ENCODE measurements around the gene OSTN.

OSTN gene

DNA sequence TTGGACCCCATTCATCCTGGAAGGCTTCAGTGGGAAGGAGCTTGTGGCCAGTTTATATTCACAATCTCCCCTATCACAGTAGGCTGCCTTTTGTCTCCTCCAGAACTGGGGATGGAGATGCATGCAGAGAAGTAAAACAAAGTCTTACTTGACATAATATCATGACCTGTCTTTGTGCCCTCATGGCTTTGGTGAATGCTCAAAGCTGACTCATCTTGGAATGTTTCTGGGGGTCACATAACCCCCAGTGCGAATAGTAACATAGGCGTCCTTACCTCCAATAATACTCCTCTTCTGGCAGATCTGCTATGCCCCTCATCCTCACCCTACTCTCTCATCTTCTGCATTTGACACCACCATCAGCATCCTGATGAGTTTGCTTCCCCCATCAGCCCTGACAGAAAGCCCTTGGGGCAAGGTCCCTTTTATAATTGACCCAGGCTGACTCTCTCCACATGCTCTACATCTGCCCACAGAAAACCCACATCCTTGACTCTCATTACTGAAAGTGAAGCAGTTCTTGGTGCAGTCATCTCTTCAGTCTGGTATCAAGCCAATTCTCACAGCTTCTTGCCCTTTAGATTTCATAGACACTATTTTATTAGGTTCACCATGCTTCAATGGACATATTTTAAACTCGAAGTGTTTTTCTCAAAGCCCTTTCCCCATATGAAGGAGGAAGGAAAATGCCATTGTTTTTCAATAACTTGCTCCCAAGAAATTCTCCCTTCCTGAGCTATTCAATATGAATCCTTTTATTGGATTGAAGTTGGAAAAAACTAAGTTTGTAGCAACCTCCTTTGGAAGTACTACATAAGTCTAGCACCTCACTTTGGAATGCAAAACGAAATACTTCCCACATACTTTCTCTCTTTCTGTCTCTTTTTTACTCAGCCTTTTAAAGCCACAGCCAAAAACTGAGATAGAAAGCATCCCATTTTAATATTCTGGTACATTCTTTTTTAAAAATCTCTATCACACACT is 36.6 kb downstream of the OSTN start:
- no peak for DNase-seq (ENCODE audit: low spot score)

DNA sequence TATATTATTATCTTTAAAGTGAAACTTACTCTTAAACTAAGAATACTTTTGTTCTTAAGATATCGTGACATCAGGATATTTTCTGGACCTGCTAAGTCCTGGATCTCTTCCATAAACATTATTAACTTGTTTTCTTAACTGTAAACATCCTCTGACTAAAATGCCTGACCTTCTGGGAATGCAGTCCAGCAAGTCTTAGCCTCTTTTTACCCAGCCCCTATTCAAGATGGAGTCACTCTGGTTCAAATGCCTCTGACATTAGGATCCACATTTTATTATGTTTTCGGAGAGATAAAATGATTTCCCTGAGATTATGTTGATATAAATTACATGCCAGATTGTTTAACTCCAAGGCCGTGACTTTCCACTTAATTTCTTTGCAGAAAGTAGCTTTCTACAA is 37.6 kb downstream of the OSTN start:
- no peak for DNase-seq (ENCODE audit: low spot score)

DNA sequence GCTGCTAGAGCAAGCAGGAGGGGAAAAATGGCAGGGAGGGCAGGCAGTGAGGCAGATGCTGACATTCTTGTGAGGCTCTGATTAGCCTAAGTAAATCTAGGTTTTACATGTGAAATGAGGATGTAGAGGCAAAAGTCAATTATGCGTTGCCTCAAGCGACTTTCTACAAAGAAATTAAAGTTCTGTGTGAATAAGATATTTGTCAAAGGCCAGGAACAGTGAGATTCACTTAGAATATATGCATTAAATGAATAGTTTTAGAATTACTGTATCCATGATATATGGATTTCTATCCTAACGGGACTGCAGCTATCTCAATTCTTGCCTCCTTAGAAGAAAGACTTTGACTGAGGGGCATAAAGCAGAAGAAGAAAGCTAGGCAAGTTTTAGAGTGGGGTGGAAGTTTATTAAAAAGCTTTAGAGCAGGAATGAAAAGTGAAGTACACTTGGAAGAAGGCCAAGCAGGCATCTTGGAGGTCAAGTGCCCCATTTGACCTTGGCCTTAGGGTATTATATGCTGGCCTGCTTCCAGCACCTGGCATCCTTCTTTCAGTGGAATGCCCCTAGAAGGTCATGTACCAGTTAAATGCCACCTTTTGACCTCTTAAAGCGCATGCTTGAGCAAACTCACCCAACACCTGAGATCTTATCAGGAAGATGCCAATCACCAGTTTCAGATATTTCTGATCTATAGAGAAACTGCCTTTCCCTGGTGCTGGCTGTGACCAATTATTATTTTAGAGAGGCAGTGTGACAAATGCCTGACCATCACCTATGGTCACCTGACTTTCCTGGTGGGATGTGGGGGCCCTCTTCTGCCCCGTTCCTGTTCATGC is 38.2 kb downstream of the OSTN start:
- DNase-seq (ENCODE audit: low spot score): no peak

DNA sequence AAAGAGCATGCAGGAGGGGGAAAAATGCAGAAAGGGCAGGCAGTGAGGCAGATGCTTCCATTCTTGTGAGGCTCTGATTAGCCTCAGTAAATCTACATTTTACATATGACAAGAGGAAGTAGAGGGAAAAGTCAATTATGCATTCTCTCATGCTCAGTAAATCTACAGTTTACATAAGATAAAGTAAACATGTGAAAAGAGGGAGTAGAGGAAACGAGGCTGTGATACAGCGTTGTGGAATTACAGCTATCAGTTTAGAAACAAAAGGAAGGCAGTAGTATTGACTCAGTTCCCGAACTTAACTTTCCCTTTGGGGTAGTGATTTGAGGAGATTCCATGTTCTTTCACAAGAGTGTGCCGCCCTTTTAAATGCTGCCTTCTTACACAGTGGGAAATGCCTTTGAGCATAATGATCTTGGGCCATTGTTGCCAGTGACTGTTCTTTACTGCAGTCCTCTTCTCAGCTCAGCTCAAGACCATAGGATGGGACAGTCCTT is 39.3 kb downstream of the OSTN start:
- no peak for DNase-seq (ENCODE audit: low spot score)

DNA sequence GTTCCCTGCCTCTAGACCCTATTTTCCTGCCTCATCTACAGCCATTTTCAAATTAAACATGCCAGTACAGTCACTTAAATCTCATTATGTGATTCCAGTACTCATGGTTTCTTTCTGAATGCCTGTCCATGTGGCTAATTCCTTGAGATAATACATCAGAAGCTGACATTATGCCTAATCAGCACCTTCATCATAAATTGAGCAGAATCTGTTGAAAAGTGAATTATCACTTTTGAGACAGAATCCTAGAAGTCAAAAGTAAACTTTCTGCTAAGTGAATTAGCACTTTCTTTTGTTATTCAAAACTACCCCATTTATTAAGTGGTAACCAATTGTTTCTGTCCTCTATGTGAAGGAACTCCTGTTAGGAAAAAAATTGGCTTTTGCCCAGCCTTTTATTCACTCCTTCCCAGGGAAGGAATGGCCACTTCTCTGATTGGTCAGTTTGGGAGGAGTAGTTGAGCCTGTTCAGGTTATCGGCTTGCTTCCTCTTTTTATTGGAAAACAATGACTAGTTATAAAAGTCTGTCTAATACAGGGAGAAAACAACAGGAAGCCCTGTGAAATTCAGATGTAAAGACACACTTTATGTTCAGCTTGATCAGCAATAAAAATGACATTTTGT is 40.5 kb downstream of the OSTN start:
- DNase-seq (ENCODE audit: low spot score): no peak

DNA sequence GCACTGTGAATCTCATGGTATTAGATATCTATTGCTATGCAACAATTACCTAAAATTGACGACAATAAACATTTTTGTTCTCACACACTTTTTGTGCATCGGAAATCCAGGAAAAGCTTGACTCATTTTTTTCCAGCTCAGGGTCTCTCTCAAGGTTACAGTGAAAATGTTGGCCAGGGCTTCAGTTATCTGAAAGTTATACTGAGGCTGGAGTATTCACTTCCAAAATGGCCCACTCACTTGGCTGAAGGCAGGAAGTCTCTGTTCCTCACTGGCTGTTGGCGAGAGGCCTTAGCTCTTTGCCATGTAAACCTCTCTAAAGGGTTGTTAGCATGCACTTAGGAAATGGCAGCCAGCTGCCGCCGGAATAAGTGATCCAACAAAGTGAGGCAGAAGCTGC is 41.4 kb downstream of the OSTN start:
- no peak for DNase-seq (ENCODE audit: low spot score)

DNA sequence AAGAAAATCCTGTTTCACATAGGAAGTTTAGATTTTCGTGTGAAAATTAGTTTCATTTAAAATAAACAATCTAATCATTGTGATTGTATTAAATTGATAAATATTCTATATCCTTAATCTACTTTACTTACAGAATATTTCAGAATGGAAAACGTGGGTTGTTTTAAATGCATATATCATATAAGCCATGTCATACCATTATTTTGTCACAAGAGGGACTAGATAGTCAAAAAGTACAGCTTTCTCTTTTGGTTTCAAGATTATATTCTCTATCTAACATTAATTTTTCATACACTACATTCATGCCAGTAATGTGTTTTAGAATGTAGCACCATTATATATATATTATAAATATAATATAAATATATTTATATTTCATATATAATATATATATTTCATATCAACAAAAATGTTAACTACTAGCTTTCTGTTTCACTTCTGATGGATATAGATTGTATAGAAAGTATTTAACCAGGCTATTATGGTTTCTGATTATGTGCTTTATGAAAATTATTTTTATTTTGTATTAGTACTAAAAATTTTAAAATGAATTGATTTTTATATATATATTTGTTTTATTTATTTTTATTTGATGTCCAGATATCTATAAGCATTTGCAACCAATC is 45.3 kb downstream of the OSTN start:
- DNase-seq (ENCODE audit: low spot score): no peak

DNA sequence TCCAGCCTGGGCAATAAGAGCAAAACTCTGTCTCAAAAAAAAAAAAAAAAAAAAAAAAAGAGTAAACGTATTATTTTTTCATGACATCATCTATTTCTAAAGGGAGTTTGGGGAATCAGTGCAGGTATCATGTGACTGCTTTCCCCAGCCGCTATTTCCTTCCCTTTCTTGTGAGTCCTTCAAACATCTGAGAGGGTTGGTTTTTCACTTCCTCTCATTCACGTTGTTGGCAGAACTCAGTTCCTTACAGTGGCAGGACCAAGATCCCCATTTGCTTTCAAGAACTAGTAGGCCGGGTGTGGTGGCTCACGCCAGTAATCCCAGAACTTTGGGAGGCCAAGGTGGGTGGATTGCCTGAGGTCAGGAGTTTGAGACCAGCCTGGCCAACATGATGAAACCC is 47.0 kb downstream of the OSTN start:
- peak; percentile 78 for DNase-seq (ENCODE audit: low spot score)

DNA sequence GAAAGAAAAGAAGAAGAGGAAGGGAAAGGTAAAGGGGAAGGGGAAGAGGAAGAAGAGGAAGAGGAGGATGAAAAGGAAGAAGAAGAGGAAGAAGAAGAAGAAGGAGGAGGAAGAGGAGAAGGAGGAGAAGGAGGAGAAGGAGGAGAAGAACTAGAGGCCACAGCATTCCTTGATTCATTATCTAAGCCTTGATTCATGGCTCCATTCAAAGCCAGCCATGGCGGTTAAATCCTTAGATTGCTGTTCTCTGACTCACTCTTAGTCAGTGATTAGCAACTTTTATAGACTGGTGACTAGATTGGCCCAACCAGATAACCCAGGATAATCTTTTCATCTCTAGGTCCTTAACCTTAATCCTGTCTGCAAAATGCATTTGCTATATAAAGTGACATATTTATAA is 47.6 kb downstream of the OSTN start:
- no peak for DNase-seq (ENCODE audit: low spot score)

DNA sequence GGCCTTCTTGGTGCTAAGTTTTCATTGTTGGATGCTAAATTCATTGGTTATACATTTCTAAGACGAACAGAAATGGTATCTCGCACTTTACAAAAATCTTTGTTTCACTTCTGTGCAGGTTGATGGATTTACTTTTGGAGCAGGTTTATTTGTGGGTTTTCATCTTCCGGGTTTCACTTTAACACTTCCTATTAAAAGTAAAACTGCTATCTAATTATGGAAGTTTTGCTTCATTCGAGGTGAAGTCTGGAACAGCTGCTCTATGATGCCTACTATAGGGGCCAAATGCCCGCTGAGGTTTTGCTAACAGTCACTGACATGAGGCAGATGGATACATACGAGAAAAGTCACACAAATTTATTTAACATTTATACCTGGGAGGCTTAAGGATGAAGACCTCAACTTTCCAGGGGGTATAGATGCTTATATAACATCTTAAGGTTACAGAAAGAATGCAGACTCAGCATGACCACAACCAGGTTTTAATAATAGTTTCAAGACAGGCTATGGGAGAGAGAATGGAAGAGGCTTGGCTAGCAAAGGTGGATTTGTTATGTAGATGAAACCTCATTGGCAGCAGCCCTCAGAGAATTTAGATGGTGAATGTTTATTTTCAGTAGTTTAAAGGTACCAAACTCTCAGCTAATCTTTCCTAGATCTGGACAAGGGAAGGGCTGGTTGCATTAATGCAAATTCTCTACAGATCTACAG is 54.2 kb downstream of the OSTN start:
- peak; percentile 31 for DNase-seq (ENCODE audit: low spot score)

DNA sequence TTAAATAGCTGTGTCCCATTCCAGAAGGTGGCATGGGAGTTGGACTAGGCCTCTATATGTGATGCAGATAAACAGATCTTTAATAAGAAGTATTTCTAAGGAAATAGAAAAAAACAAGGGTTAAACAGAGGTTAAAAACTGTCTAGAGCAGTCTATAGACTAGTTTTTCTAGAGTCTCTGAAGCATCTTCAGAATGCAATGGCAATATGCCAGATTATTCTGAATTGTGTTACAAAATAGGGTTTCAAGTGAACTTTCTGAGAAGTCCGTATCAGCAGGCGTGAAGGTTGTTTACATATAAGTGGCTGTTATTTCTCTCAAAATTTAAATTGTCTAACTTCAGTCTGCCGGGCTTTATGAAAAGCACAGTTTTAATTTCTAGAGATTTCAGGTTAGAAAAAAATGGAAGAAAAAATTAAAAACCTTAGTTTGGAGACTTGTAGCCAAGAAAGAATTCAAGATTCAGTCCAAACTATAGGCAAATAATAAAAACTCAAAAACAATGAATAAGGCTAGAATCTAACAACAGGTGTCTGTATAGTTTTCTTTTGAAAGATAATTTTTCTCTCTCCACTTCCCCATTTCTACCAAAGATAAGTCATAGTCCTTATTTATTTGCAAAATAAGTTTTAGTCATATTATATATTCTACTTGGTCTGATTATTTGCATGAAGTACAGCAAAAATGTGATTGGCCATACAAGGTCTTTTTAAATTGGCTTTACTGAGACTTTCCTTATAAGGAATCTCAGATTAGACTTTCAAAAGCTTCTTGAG is 55.2 kb downstream of the OSTN start:
- no peak for DNase-seq (ENCODE audit: low spot score)

DNA sequence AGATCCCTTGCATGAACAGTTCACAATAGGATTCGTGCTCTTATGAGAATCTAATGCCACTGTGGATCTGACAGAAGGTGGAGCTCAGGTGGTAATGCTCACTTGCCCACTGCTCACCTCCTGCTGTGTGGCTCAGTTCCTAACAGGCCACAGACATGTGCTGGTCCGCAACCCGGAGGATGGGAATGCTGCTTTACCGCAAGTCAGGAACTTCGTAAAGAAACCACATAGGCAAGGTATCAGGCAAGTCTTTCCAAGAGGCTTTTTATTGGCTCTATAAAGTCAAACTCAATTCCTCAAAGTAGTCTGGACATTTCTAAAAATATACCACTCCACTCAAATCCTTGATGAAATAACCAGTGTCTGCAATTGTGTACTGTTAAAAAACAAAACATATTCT is 56.1 kb downstream of the OSTN start:
- no peak for DNase-seq (ENCODE audit: low spot score)

DNA sequence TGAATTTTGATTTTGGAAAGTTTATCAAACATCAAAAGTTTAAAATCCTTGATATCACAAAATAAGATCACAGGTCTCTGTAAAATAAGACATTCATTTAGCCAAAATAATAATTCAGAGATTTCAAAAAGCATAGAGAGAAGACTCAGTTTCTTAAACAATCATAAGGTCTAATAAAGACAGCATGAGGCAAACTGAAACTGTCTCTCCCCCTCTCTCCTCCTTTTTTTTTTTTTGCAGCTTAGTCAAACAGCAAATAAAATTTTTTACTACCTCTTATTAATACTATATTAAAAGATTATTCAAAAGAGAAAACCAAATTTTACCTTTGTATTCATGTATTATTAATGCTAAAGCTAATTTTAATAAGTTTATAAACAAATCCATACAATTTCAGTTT is 57.4 kb downstream of the OSTN start:
- DNase-seq (ENCODE audit: low spot score): no peak

DNA sequence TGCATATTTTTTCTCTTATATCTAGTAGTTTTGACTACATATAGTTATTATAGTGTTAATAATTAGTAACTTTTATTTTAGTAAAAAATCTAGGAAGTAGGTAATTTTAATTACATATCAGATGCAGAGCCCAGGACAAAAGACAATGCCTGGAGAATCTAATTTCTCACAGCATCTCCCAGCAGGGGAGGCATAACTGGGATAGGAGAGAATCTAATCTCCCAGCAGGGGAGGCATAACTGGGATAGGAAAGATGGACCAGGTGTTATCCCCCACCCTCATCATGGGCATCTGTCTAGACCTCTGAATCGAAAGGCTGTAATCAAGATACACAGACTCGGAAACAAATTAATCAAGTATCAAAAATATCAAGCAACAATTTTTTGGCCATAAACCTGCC is 58.2 kb downstream of the OSTN start:
- DNase-seq (ENCODE audit: low spot score): no peak

DNA sequence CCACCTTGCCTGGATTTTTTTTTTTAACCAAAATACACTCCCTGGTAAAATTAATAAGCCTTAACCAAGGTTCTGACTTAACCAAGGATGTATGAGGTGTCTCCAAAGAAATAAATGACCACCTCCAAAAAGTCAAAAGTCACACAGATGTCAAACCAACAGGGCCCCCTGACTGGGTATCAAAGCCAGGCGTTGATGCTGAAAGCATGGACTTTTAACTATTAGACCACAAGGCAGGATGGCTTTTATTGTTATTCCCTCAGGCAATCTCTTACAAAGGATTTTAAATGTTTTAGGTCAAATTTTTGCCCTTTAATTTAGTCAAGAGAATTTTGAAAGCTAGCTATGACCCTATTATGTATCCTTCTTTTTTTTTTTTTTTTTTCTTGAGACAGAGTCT is 60.4 kb downstream of the OSTN start:
- no peak for DNase-seq (ENCODE audit: low spot score)

DNA sequence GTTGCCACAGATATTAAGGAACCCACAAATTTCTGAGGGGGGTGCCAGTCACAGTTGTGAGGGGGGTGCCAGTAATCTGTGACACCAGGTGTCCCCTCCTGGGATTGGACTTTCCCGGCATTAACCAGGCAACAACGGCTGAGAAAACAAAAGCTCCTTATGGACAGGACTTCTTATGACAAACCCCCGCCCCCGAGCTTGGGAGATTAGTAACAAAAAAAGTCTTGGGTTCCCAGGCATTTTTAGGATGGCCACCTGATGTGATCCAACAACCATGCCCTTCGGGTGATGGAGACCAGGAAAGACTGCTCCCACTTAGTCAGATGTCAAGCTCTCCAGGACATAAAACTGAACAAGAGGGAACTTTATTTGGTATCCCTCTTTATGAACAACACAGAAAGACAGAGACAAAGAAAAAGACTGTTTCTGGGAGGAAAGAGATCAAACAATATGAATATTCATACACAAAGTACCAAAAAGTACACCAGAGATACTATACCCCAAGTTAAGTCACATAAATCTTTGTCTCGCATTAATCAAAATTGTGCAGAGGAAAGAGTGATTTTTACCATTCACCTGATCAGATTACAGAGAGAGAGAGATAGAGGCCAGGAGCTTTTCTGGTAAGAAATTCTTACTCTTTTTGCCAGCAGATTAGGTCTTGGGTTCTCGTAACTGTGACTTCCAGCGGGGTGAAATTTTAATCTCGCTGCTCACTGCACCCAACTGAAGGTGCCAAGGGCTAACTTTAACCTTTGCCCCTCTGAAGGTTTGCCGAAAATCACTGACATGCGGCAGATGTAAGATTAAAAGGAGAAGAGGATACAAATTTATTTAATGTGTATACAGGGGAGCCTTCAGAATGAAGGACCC is 61.6 kb downstream of the OSTN start:
- no peak for DNase-seq (ENCODE audit: low spot score)

DNA sequence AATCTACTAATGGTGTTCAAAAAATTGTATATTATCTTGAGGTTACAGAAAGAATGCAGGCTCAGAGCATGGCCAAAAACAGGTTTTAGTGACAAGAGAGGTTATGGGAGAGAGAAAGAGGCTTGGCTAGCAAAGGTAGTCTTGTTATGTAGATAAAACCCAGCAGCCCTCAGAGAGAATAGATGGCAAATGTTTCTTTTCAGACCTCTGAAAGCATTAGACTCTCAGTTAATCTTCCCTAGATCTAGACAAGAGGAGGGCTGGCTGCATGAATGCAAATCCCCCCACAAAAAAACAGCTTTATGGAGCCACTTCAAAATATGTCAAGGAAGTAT is 62.2 kb downstream of the OSTN start:
- DNase-seq (ENCODE audit: low spot score): no peak

DNA sequence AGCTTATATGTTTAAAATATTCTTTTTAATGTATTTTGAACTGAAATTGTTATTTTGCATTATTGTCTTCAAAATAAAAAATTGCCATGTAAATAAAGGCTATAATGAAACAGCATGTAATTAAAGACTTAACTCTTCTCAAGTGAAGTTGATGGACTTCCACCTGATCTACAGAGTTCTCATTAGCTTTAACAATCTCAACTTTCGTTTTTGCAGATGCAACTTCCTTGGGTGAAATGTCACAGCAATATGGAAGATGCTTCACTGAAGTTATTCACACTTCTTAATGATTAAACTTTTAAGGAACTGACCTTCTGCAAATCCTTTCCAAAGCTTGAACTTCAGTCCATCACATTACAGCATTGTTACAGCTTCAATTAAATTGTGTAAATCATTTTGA is 63.6 kb downstream of the OSTN start:
- no peak for DNase-seq (ENCODE audit: low spot score)

DNA sequence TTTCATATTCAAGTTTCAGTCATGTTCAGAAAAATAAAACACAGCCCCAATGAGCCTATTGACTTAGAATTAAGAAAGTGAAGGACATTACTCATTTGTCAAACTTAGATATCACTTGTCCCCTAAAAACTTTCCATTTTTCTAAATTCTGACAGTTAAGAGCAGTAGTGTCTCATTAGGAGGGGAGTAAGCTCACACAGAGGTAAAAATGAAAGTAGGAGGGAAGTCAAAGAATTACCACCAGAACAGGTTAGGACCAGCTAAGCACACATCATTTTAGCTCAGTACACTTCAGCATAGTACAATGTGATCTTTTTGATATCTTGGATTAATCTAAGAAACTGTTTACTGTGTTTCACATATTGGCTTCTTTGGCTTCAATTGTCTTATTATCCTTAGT is 64.3 kb downstream of the OSTN start:
- no peak for DNase-seq (ENCODE audit: low spot score)

DNA sequence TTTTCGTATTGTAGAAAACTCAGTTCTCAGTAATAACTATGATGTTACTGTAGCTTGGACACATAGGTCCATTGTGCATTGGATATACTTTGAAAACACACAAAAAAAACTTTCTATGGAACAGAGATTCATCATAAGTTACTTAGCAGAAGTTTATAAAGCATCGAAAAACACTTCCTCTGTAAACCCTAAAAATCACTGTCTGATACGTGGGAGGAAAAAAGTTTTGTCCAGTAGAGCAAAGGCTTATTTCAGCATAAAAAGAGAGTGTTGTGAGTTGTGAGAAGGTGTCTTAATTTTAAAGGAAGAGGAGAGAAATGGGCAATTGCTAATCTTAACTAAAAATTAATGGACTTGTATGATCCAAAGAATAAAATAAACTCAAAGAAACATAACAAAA is 64.8 kb downstream of the OSTN start:
- DNase-seq (ENCODE audit: low spot score): no peak

Measured in pons (tissue), 1 donor.